ENCODE data around the gene MGST3.
"Not testable (repeated sequence)": the region's sequence is repeated elsewhere in the genome, so short reads cannot be mapped to it uniquely, and the experiment has no call there.

MGST3 gene

DNA sequence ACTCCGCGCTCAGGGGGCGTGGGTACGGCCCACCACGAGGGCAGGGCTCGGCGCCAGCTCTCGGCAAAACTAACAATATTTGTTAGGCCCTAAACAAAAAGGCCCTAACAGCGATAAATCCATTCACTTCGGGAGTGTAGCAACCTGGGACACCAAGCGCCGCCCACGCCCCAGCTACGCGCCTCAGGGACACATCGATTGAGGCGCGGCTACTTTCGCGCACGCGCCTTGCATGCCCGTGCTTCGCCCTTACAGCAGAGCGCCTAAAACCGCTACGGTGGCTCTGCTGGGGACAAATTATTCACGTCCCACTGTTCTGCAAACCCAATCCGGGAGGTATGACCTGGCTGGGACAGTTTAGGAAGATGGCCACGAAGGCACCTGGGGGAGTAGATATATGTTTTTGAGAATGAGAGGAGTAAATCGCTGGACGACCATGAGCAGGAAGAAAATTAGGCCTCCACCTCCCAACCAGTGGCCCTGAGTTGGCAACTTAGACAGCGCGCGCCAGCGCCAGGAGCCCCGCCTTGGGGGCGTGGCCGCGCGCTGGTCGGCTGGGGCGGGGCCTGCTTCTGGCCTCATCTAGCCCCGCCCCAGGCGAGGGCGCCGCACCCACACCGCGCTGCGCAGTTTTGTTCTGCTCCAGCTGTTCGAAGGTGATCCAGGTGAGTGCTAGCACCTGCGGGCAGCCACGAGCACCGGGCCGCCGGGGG is at the start of gene MGST3:
Gene MGST3 (plus strand): TSS at position 606 of the 713 bp plus-strand sequence. CDS start 18,614 bp downstream, outside the sequence.
- Histone ChIP-seq H3K27ac (ENCODE audit: low read depth, low read length) (peak within 1 kb of the TSS; percentile 98), H3K4me3 (ENCODE audit: low read depth in 1 of 5, low read length in 5 of 5) (peak within 1 kb of the TSS; percentile 89 to 100 (median 98)), H3K27me3 (ENCODE audit: control insufficient read depth in 5 of 5, insufficient read depth in 4 of 5, low read length in 5 of 5) (no peaks in the 10 kb centered on the region), H3K9ac (ENCODE audit: low read length in 5 of 5) (peak within 1 kb of the TSS; percentile 79 to 99 (median 96)), H3K4me1 (ENCODE audit: control insufficient read depth in 5 of 5, insufficient read depth in 5 of 5, low read length in 5 of 5) (peaks cover 4 to 54% (median 44%) of the 10 kb centered on the region in 5 donors), H3K9me3 (ENCODE audit: control insufficient read depth in 5 of 5, low read length in 5 of 5) (no peaks in the 10 kb centered on the region), H3K36me3 (ENCODE audit: control insufficient read depth in 5 of 5, insufficient read depth in 5 of 5, low read length in 5 of 5) (no peaks in the 10 kb centered on the region)

DNA sequence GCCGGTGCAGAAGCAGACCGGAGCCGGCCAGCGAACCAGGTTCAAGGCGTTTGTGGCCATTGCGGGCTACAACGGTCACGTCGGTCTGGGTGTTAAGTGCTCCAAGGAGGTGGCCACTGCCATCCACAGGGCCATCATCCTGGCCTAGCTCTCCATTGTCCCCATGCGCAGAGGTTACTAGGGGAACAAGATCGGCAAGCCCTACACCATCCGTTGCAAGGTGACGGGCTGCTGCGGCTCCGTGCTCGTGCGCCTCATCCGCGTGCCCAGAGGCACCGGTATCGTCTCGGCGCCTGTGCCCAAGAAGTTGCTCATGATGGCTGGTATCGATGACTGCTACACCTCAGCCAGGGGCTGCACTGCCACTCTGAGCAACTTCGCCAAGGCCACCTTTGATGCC is 49.1 kb upstream of the MGST3 start:
- no peak overlapping the region for H3K27ac ChIP-seq (ENCODE audit: low read depth, low read length)
- H3K4me3 ChIP-seq (ENCODE audit: low read depth in 1 of 5, low read length in 5 of 5) = no peak overlapping the region
- H3K27me3 ChIP-seq (ENCODE audit: control insufficient read depth in 5 of 5, insufficient read depth in 4 of 5, low read length in 5 of 5) = no peaks in the 10 kb centered on the region
- H3K9ac ChIP-seq (ENCODE audit: low read length in 5 of 5) = no peak overlapping the region
- no peaks in the 10 kb centered on the region for H3K9me3 ChIP-seq (ENCODE audit: control insufficient read depth in 5 of 5, low read length in 5 of 5)
- no peaks in the 10 kb centered on the region for H3K36me3 ChIP-seq (ENCODE audit: control insufficient read depth in 5 of 5, insufficient read depth in 5 of 5, low read length in 5 of 5)
- H3K4me1 ChIP-seq (ENCODE audit: control insufficient read depth in 5 of 5, insufficient read depth in 5 of 5, low read length in 5 of 5) = no peaks in the 10 kb centered on the region

DNA sequence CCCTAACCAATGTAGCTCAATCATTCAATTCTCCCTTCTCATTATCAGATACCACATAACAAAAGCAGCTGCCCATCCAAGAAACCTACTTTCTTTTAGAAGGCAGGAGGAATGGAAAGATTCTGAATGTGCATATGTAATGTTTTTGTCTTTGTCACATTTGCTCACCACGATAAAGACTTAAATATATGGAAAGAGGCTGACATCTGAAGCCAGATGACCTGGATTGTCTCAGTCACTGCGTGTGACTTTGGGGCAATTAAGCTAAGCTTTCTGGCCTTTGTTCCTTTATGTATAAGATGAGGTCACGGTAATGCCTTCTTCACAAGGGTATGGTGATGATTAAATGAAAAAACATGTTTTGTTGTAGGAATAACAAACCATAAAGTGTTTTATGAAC is 44.6 kb upstream of the MGST3 start:
- no peaks in the 10 kb centered on the region for H3K36me3 ChIP-seq (ENCODE audit: control insufficient read depth in 5 of 5, insufficient read depth in 5 of 5, low read length in 5 of 5)
- no peak overlapping the region for H3K9ac ChIP-seq (ENCODE audit: low read length in 5 of 5)
- H3K4me3 ChIP-seq (ENCODE audit: low read depth in 1 of 5, low read length in 5 of 5) = no peak overlapping the region

DNA sequence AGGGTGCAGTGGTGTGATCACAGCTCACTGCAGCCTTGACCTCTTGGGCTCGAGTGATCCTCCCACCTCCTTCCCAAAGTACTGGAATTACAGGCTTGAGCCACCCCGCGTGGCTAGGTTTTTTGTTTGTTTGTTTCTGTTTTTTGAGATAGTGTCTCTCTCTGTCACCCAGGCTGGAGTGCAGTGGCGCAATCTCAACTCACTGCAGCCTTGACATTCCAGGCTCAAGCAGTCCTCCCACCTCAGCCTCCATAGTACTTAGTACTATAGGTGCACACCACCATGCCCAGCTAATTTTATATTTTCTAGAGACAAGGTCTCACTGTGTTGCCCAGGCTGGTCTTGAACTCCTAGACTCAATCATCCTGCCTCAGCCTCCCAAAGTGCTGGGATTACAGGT is 39.6 kb upstream of the MGST3 start:
- H3K27me3 ChIP-seq (ENCODE audit: control insufficient read depth in 5 of 5, insufficient read depth in 4 of 5, low read length in 5 of 5) = peaks cover 0 to 13% (median 3%) of the 10 kb centered on the region in 5 donors
- not testable (repeated sequence) for H3K4me1 ChIP-seq (ENCODE audit: control insufficient read depth in 5 of 5, insufficient read depth in 5 of 5, low read length in 5 of 5); H3K27ac ChIP-seq (ENCODE audit: low read depth, low read length); H3K36me3 ChIP-seq (ENCODE audit: control insufficient read depth in 5 of 5, insufficient read depth in 5 of 5, low read length in 5 of 5); H3K9me3 ChIP-seq (ENCODE audit: control insufficient read depth in 5 of 5, low read length in 5 of 5); H3K9ac ChIP-seq (ENCODE audit: low read length in 5 of 5); H3K4me3 ChIP-seq (ENCODE audit: low read depth in 1 of 5, low read length in 5 of 5)

More for the DNA sequence above, 44.6 kb upstream of the MGST3 start:
- H3K27me3 ChIP-seq (ENCODE audit: control insufficient read depth in 5 of 5, insufficient read depth in 4 of 5, low read length in 5 of 5) = peaks cover 0 to 3% (median 0%) of the 10 kb centered on the region in 5 donors
- H3K27ac ChIP-seq (ENCODE audit: low read depth, low read length) = no peak overlapping the region
- no peaks in the 10 kb centered on the region for H3K9me3 ChIP-seq (ENCODE audit: control insufficient read depth in 5 of 5, low read length in 5 of 5)
- no peaks in the 10 kb centered on the region for H3K4me1 ChIP-seq (ENCODE audit: control insufficient read depth in 5 of 5, insufficient read depth in 5 of 5, low read length in 5 of 5)

DNA sequence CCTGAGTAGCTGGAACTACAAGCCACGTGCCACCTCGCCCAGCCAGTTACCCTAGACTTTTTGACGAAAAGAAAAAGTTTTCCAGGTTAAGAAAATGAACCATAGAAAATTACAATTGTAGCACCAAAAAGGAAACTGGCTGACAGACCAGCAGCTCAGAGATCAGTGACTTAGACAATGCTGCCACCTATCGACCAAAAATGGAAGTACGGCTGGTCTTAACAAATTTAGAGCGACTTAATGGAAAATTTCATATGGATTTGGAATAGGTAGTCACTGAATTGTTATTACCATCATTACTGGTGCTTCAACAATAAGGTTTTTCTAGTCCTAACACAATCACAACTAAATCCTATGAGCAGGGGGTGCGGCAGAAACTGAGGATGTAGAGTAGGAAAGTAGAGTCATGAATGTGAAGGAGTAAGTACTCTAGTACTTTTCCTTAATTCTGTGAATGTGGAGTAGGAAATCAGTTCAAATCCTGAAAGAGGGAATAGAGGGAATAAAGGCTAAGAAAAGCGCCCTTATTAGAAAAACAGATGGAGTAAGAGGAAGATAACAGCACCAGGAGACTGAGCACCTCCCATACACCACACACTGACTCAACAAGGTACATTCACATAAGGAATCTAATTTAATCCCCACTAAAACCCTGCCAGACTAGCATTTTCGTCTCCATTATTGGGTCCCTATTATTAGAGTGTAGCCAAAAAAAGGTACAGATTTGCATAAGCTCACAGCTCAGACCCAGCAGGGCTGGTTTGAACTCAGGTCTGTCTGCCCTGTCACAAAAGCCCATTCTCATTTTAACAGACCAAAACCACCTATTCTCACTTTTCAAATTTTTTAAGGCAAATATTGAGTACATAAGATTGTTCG is 37.9 kb upstream of the MGST3 start:
- no peaks in the 10 kb centered on the region for H3K9me3 ChIP-seq (ENCODE audit: control insufficient read depth in 5 of 5, low read length in 5 of 5)
- H3K27me3 ChIP-seq (ENCODE audit: control insufficient read depth in 5 of 5, insufficient read depth in 4 of 5, low read length in 5 of 5) = peaks cover 0 to 13% (median 3%) of the 10 kb centered on the region in 5 donors
- H3K27ac ChIP-seq (ENCODE audit: low read depth, low read length) = no peak overlapping the region
- H3K4me1 ChIP-seq (ENCODE audit: control insufficient read depth in 5 of 5, insufficient read depth in 5 of 5, low read length in 5 of 5) = peaks cover 3 to 9% (median 8%) of the 10 kb centered on the region in 5 donors
- H3K36me3 ChIP-seq (ENCODE audit: control insufficient read depth in 5 of 5, insufficient read depth in 5 of 5, low read length in 5 of 5) = no peaks in the 10 kb centered on the region
- H3K4me3 ChIP-seq (ENCODE audit: low read depth in 1 of 5, low read length in 5 of 5) = no peak overlapping the region
- H3K9ac ChIP-seq (ENCODE audit: low read length in 5 of 5) = peak overlapping the region in 1 of 5 donors; percentile 36

DNA sequence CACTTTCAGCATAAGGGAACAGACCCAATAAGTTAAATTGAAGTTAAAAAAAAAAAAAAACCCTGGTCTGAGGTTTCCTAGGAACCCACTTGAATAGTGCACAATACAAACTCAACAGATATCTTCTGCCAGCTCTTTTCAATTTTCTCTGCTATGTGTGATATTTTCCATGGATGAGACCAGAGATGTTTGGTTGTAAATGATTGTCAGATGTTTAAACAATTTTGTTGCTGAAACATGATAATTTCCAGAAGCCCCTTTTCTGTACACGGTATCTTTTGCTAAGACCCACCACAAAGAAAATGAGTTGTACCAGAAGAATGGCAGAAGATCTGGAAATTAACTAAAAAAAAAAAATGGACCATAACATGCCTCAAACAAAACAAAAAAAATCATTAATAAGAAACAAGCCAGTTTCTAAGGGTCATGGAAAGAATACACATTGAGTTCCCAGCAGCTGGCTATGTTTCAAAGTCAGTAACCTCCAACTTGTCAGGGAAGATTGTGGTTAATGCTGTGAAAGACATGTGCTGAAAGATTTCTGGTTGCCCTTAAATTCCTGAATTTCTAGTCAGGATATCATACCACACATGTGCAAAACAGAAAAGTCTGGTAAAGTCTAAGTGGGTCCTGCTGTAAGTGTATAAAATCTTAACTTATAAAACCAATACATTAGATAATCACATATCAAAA is 35.6 kb upstream of the MGST3 start:
- H3K4me3 ChIP-seq (ENCODE audit: low read depth in 1 of 5, low read length in 5 of 5) = no peak overlapping the region
- peaks cover 6 to 15% (median 13%) of the 10 kb centered on the region in 5 donors for H3K4me1 ChIP-seq (ENCODE audit: control insufficient read depth in 5 of 5, insufficient read depth in 5 of 5, low read length in 5 of 5)
- H3K9ac ChIP-seq (ENCODE audit: low read length in 5 of 5) = no peak overlapping the region
- no peaks in the 10 kb centered on the region for H3K36me3 ChIP-seq (ENCODE audit: control insufficient read depth in 5 of 5, insufficient read depth in 5 of 5, low read length in 5 of 5)
- H3K27ac ChIP-seq (ENCODE audit: low read depth, low read length) = no peak overlapping the region
- peaks cover 0 to 13% (median 3%) of the 10 kb centered on the region in 5 donors for H3K27me3 ChIP-seq (ENCODE audit: control insufficient read depth in 5 of 5, insufficient read depth in 4 of 5, low read length in 5 of 5)
- H3K9me3 ChIP-seq (ENCODE audit: control insufficient read depth in 5 of 5, low read length in 5 of 5) = no peaks in the 10 kb centered on the region

DNA sequence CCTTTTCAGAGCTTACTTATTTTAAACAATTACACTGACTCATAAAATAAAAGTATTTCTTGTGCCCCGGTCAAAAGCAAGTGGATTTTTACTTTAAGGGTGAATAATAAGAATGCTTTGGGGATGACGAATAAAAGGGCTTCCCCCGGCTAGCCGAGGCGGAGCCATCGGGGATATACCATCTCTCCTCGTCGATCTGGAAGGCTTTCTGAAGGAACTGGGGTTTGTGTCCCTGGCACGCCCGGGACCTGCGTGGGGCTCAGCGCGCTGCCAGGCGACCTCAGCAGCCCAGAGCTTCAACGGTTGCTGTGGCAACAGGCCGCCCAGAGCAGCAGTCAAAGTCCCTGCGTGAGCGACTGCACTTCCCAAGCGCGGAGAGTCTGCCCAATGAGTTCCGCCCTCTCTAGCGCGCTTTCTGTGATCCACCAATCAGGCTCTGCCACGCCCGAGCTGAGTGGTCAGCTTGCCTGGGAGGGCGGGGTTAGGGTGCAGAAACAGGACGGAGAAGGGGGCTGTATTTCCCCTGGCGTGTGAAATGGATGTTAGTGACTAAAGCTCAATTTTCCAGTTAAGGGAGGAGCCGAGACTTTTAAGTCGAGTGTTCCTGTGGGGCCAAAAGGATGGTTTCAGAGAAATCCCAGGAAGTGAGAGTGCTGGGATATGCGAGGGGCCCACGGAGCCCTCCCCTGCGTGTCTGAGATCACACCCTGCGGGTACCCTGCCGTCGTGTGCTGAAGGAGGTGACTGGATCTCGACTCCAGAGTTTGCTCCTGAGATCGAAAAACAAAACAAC is 33.0 kb upstream of the MGST3 start:
- peaks cover 6 to 27% (median 21%) of the 10 kb centered on the region in 5 donors for H3K4me1 ChIP-seq (ENCODE audit: control insufficient read depth in 5 of 5, insufficient read depth in 5 of 5, low read length in 5 of 5)
- H3K9ac ChIP-seq (ENCODE audit: low read length in 5 of 5) = peak overlapping the region; percentile 44 to 83 (median 68)
- H3K4me3 ChIP-seq (ENCODE audit: low read depth in 1 of 5, low read length in 5 of 5) = peak overlapping the region; percentile 65 to 85 (median 76)
- peak overlapping the region; percentile 79 for H3K27ac ChIP-seq (ENCODE audit: low read depth, low read length)
- no peaks in the 10 kb centered on the region for H3K9me3 ChIP-seq (ENCODE audit: control insufficient read depth in 5 of 5, low read length in 5 of 5)
- peaks cover 0 to 11% (median 3%) of the 10 kb centered on the region in 5 donors for H3K27me3 ChIP-seq (ENCODE audit: control insufficient read depth in 5 of 5, insufficient read depth in 4 of 5, low read length in 5 of 5)
- H3K36me3 ChIP-seq (ENCODE audit: control insufficient read depth in 5 of 5, insufficient read depth in 5 of 5, low read length in 5 of 5) = no peaks in the 10 kb centered on the region

DNA sequence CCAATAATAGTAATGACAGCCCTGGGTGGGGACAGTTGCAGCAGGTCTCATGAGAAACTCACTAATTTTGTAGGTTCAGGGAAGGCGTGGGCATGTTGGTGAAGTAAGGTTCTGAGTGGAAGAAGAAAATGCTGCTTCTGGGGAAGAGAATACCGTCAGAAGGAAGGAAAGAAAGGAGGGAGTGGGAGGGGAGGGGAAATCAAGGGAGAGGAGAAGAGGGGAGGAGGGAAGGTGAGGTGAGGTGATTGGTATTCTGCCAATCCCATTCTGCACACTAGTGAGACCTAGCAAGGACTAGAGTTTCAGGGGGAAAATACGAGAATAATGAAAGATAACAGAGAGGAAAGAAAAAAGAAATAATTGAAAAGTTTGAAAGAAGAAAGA is 32.4 kb upstream of the MGST3 start:
- H3K9ac ChIP-seq (ENCODE audit: low read length in 5 of 5) = peak overlapping the region; percentile 44 to 83 (median 68)
- no peaks in the 10 kb centered on the region for H3K9me3 ChIP-seq (ENCODE audit: control insufficient read depth in 5 of 5, low read length in 5 of 5)
- H3K27ac ChIP-seq (ENCODE audit: low read depth, low read length) = peak overlapping the region; percentile 79
- H3K4me1 ChIP-seq (ENCODE audit: control insufficient read depth in 5 of 5, insufficient read depth in 5 of 5, low read length in 5 of 5) = peaks cover 6 to 27% (median 21%) of the 10 kb centered on the region in 5 donors
- peaks cover 0 to 5% (median 0%) of the 10 kb centered on the region in 5 donors for H3K27me3 ChIP-seq (ENCODE audit: control insufficient read depth in 5 of 5, insufficient read depth in 4 of 5, low read length in 5 of 5)
- peak overlapping the region; percentile 65 to 85 (median 76) for H3K4me3 ChIP-seq (ENCODE audit: low read depth in 1 of 5, low read length in 5 of 5)
- no peaks in the 10 kb centered on the region for H3K36me3 ChIP-seq (ENCODE audit: control insufficient read depth in 5 of 5, insufficient read depth in 5 of 5, low read length in 5 of 5)

DNA sequence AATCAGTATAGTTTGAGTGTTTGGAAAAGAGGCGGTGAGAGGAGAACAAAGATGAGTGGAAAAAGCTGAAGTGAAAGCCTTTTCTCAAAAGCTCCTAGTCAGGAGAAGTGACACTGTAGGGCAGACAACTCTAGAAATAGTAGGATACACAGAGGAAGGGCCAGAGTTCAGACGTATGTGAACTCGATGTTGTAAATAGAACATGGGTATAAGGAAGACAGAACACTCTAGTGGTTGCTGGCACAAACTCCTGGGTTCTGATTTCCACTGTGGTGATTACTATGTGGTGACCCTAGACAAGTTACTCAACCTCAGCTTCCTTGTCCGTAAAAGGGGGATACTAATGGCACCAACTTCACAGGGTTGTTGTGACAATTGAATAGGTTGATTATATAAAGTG is 30.2 kb upstream of the MGST3 start:
- no peaks in the 10 kb centered on the region for H3K27me3 ChIP-seq (ENCODE audit: control insufficient read depth in 5 of 5, insufficient read depth in 4 of 5, low read length in 5 of 5)
- H3K4me3 ChIP-seq (ENCODE audit: low read depth in 1 of 5, low read length in 5 of 5) = no peak overlapping the region
- H3K36me3 ChIP-seq (ENCODE audit: control insufficient read depth in 5 of 5, insufficient read depth in 5 of 5, low read length in 5 of 5) = no peaks in the 10 kb centered on the region
- H3K9me3 ChIP-seq (ENCODE audit: control insufficient read depth in 5 of 5, low read length in 5 of 5) = no peaks in the 10 kb centered on the region
- peaks cover 6 to 27% (median 21%) of the 10 kb centered on the region in 5 donors for H3K4me1 ChIP-seq (ENCODE audit: control insufficient read depth in 5 of 5, insufficient read depth in 5 of 5, low read length in 5 of 5)
- H3K27ac ChIP-seq (ENCODE audit: low read depth, low read length) = no peak overlapping the region
- H3K9ac ChIP-seq (ENCODE audit: low read length in 5 of 5) = no peak overlapping the region

All from subcutaneous abdominal adipose tissue (tissue), 5 donors.